Measurements from ENCODE around the gene HMCN1.

DNA sequence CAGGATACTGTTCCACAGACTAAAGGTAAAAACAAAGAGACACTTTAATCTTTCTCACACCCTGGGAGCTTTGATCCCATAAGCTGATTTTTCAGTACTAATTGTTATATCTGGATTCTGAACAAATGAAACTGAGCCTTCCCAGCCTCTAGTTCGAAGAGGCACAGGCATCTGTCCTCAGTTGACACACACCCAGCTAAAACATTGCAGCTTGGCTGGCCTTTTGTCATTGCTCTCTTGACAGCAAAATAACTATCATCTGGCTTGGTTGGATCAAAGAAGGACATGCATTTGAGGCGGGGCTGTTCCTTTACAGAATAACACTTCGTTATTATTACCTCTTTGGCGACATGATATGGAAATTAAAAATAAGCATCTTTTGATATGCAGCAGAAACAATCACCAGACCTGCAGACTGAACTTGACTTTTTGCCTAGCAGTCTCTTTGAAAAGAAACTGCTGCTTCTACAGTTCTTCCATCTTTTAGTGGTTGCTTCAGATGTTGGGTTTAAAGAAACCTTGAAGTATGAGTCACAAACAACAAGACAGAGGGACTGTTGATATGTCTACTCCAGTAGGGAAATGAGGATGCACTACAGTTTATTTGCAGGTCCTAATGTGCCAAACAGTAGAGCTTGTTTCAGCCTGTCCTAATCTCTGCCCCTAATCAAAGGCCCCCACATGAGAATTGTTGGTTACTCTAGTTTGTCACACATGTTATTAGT is 474.4 kb downstream of the HMCN1 start:
- TF ChIP-seq TSHZ2 (CRISPR knock-in tag; IDR thresholded peaks at IDR 0.05) (no peak), RARB (CRISPR knock-in tag; IDR thresholded peaks at IDR 0.05) (no peak), ESRRG (CRISPR knock-in tag; IDR thresholded peaks at IDR 0.05) (no peak), ZNF565 (CRISPR knock-in tag; conservative IDR thresholded peaks at IDR 0.05; ENCODE audit: low read depth) (no peak), CREB5 (CRISPR knock-in tag; IDR thresholded peaks at IDR 0.05; ENCODE audit: low read depth) (no peak), ZC3H10 (CRISPR knock-in tag; IDR thresholded peaks at IDR 0.05) (no peak), ZNF8 (CRISPR knock-in tag; IDR thresholded peaks at IDR 0.05) (no peak), GLIS3 (CRISPR knock-in tag; IDR thresholded peaks at IDR 0.05) (no peak), BACH2 (CRISPR knock-in tag; IDR thresholded peaks at IDR 0.05; ENCODE audit: borderline replicate concordance) (no peak), POU6F1 (CRISPR knock-in tag; IDR thresholded peaks at IDR 0.05; ENCODE audit: borderline replicate concordance, low read depth) (no peak)
- TF ChIP-seq, protein P1, sequence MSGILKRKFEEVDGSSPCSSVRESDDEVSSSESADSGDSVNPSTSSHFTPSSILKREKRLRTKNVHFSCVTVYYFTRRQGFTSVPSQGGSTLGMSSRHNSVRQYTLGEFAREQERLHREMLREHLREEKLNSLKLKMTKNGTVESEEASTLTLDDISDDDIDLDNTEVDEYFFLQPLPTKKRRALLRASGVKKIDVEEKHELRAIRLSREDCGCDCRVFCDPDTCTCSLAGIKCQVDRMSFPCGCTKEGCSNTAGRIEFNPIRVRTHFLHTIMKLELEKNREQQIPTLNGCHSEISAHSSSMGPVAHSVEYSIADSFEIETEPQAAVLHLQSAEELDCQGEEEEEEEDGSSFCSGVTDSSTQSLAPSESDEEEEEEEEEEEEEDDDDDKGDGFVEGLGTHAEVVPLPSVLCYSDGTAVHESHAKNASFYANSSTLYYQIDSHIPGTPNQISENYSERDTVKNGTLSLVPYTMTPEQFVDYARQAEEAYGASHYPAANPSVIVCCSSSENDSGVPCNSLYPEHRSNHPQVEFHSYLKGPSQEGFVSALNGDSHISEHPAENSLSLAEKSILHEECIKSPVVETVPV (CRISPR knock-in tag; IDR thresholded peaks at IDR 0.05): no peak
